ENCODE results near the gene PXN. TPM values are rescaled to one million over a fixed set of nuclear protein-coding genes. Genes with fewer than 3 reads are reported as not detected.

PXN gene
- total and polyA plus RNA-seq, 2 of the 13 experiments (the other 11 are each of a cell fraction or from before 2014, with no cell fraction given), result 13.6 to 14.2 TPM

GRCh38 chr12:120214626-120215356 is 50.7 kb downstream of the PXN start (continued):
- TF ChIP-seq ZBTB25 (CRISPR knock-in tag; IDR thresholded peaks at IDR 0.05), result no peak
- TF ChIP-seq WIZ (CRISPR knock-in tag; IDR thresholded peaks at IDR 0.05), result no peak
- TF ChIP-seq GLI4 (CRISPR knock-in tag; IDR thresholded peaks at IDR 0.05; ENCODE audit: borderline replicate concordance), result no peak
- TF ChIP-seq PHF21A (CRISPR knock-in tag; IDR thresholded peaks at IDR 0.05), result no peak
- TF ChIP-seq HIVEP1 (CRISPR knock-in tag; IDR thresholded peaks at IDR 0.05), result no peak
- TF ChIP-seq PHF5A (CRISPR knock-in tag; IDR thresholded peaks at IDR 0.05; ENCODE audit: low read depth, unreplicated experiment), result no peak
- TF ChIP-seq POLR2A (IDR thresholded peaks at IDR 0.05; ENCODE audit: insufficient read depth in 1 of 2, low read depth in 2 of 2, low read length in 2 of 2), result 0 out of 4 replicates have a peak, but pooled peaks of 1 of the 2 experiments have one; percentile 8
- TF ChIP-seq ZNF101 (CRISPR knock-in tag; IDR thresholded peaks at IDR 0.05; ENCODE audit: borderline replicate concordance, low read depth), result no peak
- no peak for TF ChIP-seq ZNF549 (CRISPR knock-in tag; IDR thresholded peaks at IDR 0.05)
- no peak for TF ChIP-seq AFF4 (CRISPR knock-in tag; IDR thresholded peaks at IDR 0.05)
- TF ChIP-seq FLYWCH1 (CRISPR knock-in tag; IDR thresholded peaks at IDR 0.05), result no peak
- TF ChIP-seq ZNF317 (CRISPR knock-in tag; IDR thresholded peaks at IDR 0.05), result no peak
- TF ChIP-seq ZNF326 (CRISPR knock-in tag; IDR thresholded peaks at IDR 0.05; ENCODE audit: borderline replicate concordance), result no peak
- no peak for TF ChIP-seq ZBED4 (CRISPR knock-in tag; IDR thresholded peaks at IDR 0.05; ENCODE audit: borderline replicate concordance)
- no peak for TF ChIP-seq HOXD1 (CRISPR knock-in tag; IDR thresholded peaks at IDR 0.05)

Measured in HepG2 (cell line).